HG02981 (cell line): ENCODE data around the gene PIK3R2.

Experiments
- ATAC-seq: cut with Tn5 transposase; IDR thresholded peaks from one replicate; pipeline ENCODE4 v1.9.1; 2021; ENCODE audit warnings: mild to moderate bottlenecking, moderate library complexity; ENCODE audit not compliant: unreplicated experiment

Gene PIK3R2

GRCh38 chr19:18122860-18123795, 29.8 kb upstream of the PIK3R2 start:
- ATAC-seq = no peak

GRCh38 chr19:18123819-18124218, 29.1 kb upstream of the PIK3R2 start:
- ATAC-seq = no peak

GRCh38 chr19:18126097-18126496, 26.9 kb upstream of the PIK3R2 start:
- ATAC-seq = no peak

GRCh38 chr19:18128044-18128443, 24.9 kb upstream of the PIK3R2 start:
- no peak for ATAC-seq

GRCh38 chr19:18128805-18129204, 24.2 kb upstream of the PIK3R2 start:
- no peak for ATAC-seq

- no peak for ATAC-seq
These were observed 22.3 kb upstream of the PIK3R2 start for GRCh38 chr19:18130523-18131242.

- no peak for ATAC-seq
These were observed 20.9 kb upstream of the PIK3R2 start for GRCh38 chr19:18131841-18132596.

GRCh38 chr19:18135712-18136584, 17.0 kb upstream of the PIK3R2 start:
- no peak for ATAC-seq

GRCh38 chr19:18137242-18137641, 15.7 kb upstream of the PIK3R2 start:
- no peak for ATAC-seq

- no peak for ATAC-seq
These were observed 15.2 kb upstream of the PIK3R2 start for GRCh38 chr19:18137657-18138339.

- ATAC-seq = no peak
These were observed 12.5 kb upstream of the PIK3R2 start for GRCh38 chr19:18140473-18140872.

GRCh38 chr19:18141031-18141430, 11.9 kb upstream of the PIK3R2 start:
- ATAC-seq = no peak

GRCh38 chr19:18143902-18144301, 9.1 kb upstream of the PIK3R2 start:
- ATAC-seq = no peak

GRCh38 chr19:18144361-18144760, 8.6 kb upstream of the PIK3R2 start:
- ATAC-seq = no peak

GRCh38 chr19:18144906-18145305, 8.1 kb upstream of the PIK3R2 start:
- no peak for ATAC-seq

- no peak for ATAC-seq
These were observed 7.5 kb upstream of the PIK3R2 start for GRCh38 chr19:18145391-18145999.

GRCh38 chr19:18147396-18147795, 5.6 kb upstream of the PIK3R2 start:
- no peak for ATAC-seq

- no peak for ATAC-seq
These were observed 3.4 kb upstream of the PIK3R2 start for GRCh38 chr19:18149596-18149975.
